ENCODE results near the gene ELOVL3.

- TF ChIP-seq POLR2AphosphoS5 (IDR thresholded peaks at IDR 0.05) = no peak
- no peak for TF ChIP-seq CTCF (IDR thresholded peaks at IDR 0.05)
These were observed 5.5 kb upstream of the ELOVL3 start for GRCh38 chr10:102220612-102221011.

Measured in stomach (tissue), 4 donors.